Breast epithelium (tissue), 4 donors: ENCODE results near the gene ZNRF4. TPM values are rescaled to one million over a fixed set of nuclear protein-coding genes. Genes with fewer than 3 reads are reported as not detected.

Experiments used
- DNase-seq, 2 donors: peaks; one replicate each; pipeline ENCODE4 v3.0.0-alpha.2; 2019; ENCODE audit warnings: low spot score in 2 of 2
- H3K27ac ChIP-seq, 2 donors: fragments of 200-600 bp; sonication (generic) in 1 of 2; one replicate each; pipeline ENCODE4 v1.5.1; 2016 to 2019; ENCODE audit warnings: mild to moderate bottlenecking in 1 of 2
- H3K27me3 ChIP-seq, 2 donors: fragments of 200-600 bp; sonication (generic) in 1 of 2; one replicate each; pipeline versions ENCODE4 v1.5.1 to v1.6.0; 2017 to 2019; ENCODE audit warnings: control low read depth in 1 of 2, mild to moderate bottlenecking in 1 of 2
- H3K36me3 ChIP-seq: fragments of 200-600 bp; one replicate; pipeline ENCODE4 v1.5.1; 2019
- H3K4me1 ChIP-seq, 2 donors: fragments of 200-600 bp; sonication (generic); one replicate each; pipeline ENCODE4 v1.5.1; 2016 to 2019; ENCODE audit warnings: control low read depth in 1 of 2
- H3K4me3 ChIP-seq, 3 donors: fragments of 200-600 bp; sonication (generic); 1 replicate in 2 of 3; 2 replicates in 1 of 3; pipeline ENCODE4 v1.5.1; 2016 to 2019; ENCODE audit warnings: mild to moderate bottlenecking in 3 of 3, moderate library complexity in 2 of 3
- H3K9me3 ChIP-seq, 2 donors: fragments of 200-600 bp; sonication (generic) in 1 of 2; one replicate each; pipeline ENCODE4 v1.5.1; 2016 to 2019; ENCODE audit warnings: control low read depth in 1 of 2
- POLR2A ChIP-seq: fragments of 450-650 bp; IDR thresholded peaks from one replicate; pipeline ENCODE4 v1.6.1; 2016; ENCODE audit warnings: antibody characterized with exemption, mild to moderate bottlenecking, moderate library complexity
- POLR2AphosphoS5 ChIP-seq, 3 donors: sonication (generic); formaldehyde crosslinking; IDR thresholded peaks; one replicate each; pipeline ENCODE4 v1.6.1; 2017; ENCODE audit warnings: antibody characterized with exemption in 3 of 3
- intact Hi-C: fragments of 100-400 bp; cut with DNase I; formaldehyde crosslinking; loops from one replicate; pipeline ENCODE4 v1.15.1; 2023; ENCODE audit warnings: low total_unique reads
- total RNA-seq, 3 donors: library from RNA; depleted of rRNA; stranded (reverse); fragments of >200 nt; gene quantifications; one replicate each; pipeline ENCODE4 v1.1.0, GENCODE V29; 2016
- TF ChIP-seq, protein P1 (sequence below), 3 donors: fragments of 450-650 bp; IDR thresholded peaks; one replicate each; pipeline ENCODE4 v1.5.1; 2016 to 2017; ENCODE audit warnings: antibody characterized with exemption in 3 of 3, mild to moderate bottlenecking in 3 of 3, moderate library complexity in 3 of 3

Gene ZNRF4
- total RNA-seq, 3 donors from 2014 or later: not detected

DNA sequence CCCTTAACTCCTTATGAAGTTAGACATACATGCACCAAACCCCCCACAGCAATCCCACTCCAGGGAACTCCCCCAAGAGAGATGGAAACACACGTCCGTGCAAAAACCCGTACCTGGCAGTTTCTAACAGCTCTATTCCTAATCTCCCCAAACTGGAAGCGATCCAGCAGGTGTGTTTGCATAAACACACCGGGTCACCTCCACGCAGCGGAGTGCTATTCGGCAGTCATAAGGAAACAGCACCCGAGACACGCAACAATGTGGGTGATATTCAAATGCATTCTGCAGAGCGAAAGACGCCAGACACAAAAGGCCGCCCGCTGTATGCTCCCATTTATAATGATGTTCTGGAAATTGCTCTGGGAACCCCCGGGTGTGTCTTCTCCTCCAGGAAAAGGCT lies 6.8 kb upstream of the ZNRF4 start:
- peaks cover 0 to 49% of the 10 kb centered on the region in 2 donors for H3K27me3 ChIP-seq
- H3K4me1 ChIP-seq: no peaks in the 10 kb centered on the region
- no peak for DNase-seq
- no peaks in the 10 kb centered on the region for H3K36me3 ChIP-seq
- intact Hi-C loops: no loop called here
- H3K9me3 ChIP-seq: no peaks in the 10 kb centered on the region
- TF ChIP-seq POLR2A: no peak
- TF ChIP-seq, protein P1, sequence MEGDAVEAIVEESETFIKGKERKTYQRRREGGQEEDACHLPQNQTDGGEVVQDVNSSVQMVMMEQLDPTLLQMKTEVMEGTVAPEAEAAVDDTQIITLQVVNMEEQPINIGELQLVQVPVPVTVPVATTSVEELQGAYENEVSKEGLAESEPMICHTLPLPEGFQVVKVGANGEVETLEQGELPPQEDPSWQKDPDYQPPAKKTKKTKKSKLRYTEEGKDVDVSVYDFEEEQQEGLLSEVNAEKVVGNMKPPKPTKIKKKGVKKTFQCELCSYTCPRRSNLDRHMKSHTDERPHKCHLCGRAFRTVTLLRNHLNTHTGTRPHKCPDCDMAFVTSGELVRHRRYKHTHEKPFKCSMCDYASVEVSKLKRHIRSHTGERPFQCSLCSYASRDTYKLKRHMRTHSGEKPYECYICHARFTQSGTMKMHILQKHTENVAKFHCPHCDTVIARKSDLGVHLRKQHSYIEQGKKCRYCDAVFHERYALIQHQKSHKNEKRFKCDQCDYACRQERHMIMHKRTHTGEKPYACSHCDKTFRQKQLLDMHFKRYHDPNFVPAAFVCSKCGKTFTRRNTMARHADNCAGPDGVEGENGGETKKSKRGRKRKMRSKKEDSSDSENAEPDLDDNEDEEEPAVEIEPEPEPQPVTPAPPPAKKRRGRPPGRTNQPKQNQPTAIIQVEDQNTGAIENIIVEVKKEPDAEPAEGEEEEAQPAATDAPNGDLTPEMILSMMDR (IDR thresholded peaks at IDR 0.05): no peak
- no peak for TF ChIP-seq POLR2AphosphoS5 (IDR thresholded peaks at IDR 0.05)
- H3K27ac ChIP-seq: no peak overlapping the region
- H3K4me3 ChIP-seq: no peak overlapping the region

DNA sequence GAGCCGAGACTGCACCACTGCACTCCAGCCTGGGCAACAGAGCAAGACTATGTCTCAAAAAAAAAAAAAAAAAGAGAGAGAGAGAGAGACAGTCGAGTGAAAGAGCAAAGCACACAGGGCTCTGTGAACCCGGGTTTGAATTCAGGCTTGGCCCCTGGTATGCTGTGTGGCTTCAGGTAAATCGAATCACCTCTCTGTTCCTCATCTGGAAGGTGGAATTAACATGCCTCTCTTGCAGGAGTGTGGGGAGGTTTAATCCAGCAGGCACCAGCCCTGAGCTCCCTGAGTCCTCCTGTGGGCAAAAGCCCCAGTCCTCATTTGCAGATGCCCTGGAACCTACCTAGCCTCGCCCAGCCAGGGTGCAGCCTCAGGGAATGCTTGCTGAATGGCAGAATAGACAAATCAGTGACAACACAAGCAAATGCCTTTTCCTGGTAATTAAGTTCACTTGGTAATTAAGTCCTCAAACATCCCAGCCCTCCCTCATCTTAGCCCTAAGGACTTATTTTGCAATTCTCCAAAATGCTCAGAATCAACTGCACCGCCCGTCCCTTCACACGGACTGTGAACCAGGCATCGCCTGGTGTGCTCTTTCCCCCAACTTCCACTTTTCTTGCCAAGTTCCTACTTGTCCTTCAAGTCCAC lies 4.6 kb upstream of the ZNRF4 start:
- Histone ChIP-seq H3K27me3 (peaks cover 0 to 53% of the 10 kb centered on the region in 2 donors), H3K9me3 (no peaks in the 10 kb centered on the region), H3K4me3 (no peak overlapping the region), H3K4me1 (no peaks in the 10 kb centered on the region), H3K27ac (no peak overlapping the region), H3K36me3 (no peaks in the 10 kb centered on the region)
- no peak for DNase-seq
- TF ChIP-seq POLR2AphosphoS5 (IDR thresholded peaks at IDR 0.05): no peak
- intact Hi-C loops: no loop called here

DNA sequence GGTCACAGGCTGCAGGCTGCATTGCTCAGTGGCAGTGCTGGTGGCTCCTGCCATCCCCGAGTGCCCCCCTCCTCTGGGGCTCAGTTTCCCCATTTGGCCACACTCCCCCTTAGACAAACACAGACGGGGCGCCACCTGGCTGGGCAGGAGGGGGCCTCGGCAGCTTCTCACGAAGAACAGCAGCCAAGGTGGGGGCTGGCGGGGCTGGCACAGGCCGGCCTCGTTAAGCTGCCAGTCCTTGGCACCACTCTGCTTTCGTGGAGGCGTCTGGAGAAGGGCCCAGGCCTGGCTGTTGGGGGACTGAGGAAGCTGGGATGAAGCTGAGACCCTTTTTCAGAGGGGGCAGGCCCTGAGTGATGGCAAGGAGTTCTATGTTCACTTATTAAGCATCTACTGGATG lies 3.7 kb upstream of the ZNRF4 start:
- Histone ChIP-seq H3K27ac (no peak overlapping the region), H3K27me3 (peaks cover 0 to 54% of the 10 kb centered on the region in 2 donors), H3K9me3 (no peaks in the 10 kb centered on the region), H3K4me1 (no peaks in the 10 kb centered on the region), H3K36me3 (no peaks in the 10 kb centered on the region), H3K4me3 (no peak overlapping the region)
- TF ChIP-seq POLR2AphosphoS5 (IDR thresholded peaks at IDR 0.05) (no peak), POLR2A (no peak)
- TF ChIP-seq, protein P1 (IDR thresholded peaks at IDR 0.05): no peak
- intact Hi-C loops: no loop called here
- no peak for DNase-seq

DNA sequence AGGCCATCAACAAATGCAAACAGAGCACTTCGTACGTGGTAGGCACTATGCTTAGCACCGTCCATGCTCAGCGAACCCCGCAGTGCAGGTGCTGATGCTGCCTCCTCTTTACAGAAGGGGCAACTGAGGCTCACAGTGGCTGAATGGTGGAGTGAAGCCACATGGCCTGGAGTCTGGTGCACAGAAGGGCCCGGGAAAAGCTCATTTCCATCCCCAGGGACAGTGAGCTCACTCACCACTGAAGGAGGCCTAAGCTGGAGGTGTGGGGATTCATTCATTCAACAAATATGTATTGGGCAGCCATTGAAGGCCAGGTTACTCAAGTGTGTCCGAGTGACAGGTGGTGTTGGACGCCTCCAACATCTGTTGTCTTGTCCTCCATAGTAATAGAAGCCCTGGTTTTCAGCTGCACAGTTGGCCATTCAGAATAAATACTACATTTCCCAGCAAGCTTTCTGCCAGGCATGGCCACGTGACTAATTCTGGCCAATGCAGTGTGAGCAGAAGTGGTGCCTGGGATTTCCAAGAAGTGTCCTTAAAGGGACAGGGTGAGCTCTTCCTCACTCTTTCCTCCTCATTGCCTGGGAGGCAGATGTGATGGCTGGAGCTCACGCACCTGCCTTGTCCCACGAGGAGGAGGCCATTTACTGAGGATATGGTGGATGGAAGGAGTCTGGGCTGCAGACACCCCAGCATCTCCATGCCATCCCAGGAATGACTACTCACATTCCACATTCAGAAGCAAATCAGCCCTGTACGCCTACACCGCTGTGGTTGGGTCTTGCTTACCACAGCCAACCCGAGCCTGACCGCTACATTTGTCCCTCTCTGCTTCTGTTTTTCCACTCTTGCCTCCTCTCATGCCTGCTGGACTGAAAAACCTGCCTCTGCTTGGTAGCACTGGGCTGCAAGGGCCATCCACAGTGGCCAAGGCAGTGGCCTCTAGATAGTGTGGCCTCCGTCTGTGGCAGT lies 2.3 kb upstream of the ZNRF4 start:
- Histone ChIP-seq H3K4me1 (no peaks in the 10 kb centered on the region), H3K27ac (no peak overlapping the region), H3K27me3 (peaks cover 0 to 55% of the 10 kb centered on the region in 2 donors), H3K36me3 (no peaks in the 10 kb centered on the region), H3K4me3 (no peak overlapping the region), H3K9me3 (no peaks in the 10 kb centered on the region)
- no peak for DNase-seq
- intact Hi-C loops: no loop called here
- TF ChIP-seq POLR2AphosphoS5 (IDR thresholded peaks at IDR 0.05): no peak
- no peak for TF ChIP-seq POLR2A
- TF ChIP-seq, protein P1 (IDR thresholded peaks at IDR 0.05): no peak

DNA sequence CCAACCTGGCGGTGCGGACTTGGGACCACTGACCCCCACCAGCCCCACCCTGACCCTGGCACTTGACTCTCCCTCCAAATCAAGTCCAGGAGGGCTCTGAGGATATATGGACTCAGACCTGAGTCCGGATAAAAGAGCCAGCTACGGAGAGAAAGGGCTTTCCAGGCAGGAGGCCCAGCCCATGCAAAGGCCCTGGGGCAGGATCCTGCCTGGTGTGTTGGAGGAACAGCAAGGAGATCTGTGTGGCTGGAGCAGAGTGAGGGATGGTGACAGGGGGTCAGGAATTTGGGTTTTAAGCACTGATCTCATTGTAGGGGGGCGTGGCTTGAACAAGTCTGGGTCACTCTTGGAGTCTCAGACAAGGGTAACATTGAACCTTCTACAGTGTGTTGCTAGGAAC lies 474 bp upstream of the ZNRF4 start:
- no peaks in the 10 kb centered on the region for H3K9me3 ChIP-seq
- TF ChIP-seq POLR2A (no peak), POLR2AphosphoS5 (IDR thresholded peaks at IDR 0.05) (no peak)
- TF ChIP-seq, protein P1 (IDR thresholded peaks at IDR 0.05): no peak
- peaks cover 0 to 41% of the 10 kb centered on the region in 2 donors for H3K27me3 ChIP-seq
- intact Hi-C loops: no loop called here
- H3K36me3 ChIP-seq: no peaks in the 10 kb centered on the region
- H3K4me1 ChIP-seq: no peaks in the 10 kb centered on the region
- no peak overlapping the region for H3K4me3 ChIP-seq
- DNase-seq: no peak
- H3K27ac ChIP-seq: no peak overlapping the region
